Thymus (tissue), 11 donors: ENCODE results near the gene ARID1B. TPM values are rescaled to one million over a fixed set of nuclear protein-coding genes. Genes with fewer than 3 reads are reported as not detected.

ENCODE experiments used
- DNase-seq, 9 donors: peaks; one replicate each; pipeline ENCODE4 v3.0.0-alpha.2; 2013; ENCODE audit warnings: low spot score in 9 of 9, low read depth in 6 of 9, missing footprints in 1 of 9
- H3K27ac ChIP-seq, 2 donors: one replicate each; pipeline ENCODE4 v1.5.1; 2013; ENCODE audit warnings: control low read depth in 1 of 2, low read depth in 1 of 2, low read length in 1 of 2, mild to moderate bottlenecking in 1 of 2, moderate library complexity in 1 of 2
- H3K27me3 ChIP-seq, 2 donors: one replicate each; pipeline ENCODE4 v1.5.1; 2013; ENCODE audit warnings: low read length in 1 of 2; ENCODE audit not compliant: control insufficient read depth in 2 of 2, insufficient read depth in 1 of 2
- H3K36me3 ChIP-seq, 2 donors: one replicate each; pipeline ENCODE4 v1.5.1; 2013; ENCODE audit warnings: low read length in 1 of 2, mild to moderate bottlenecking in 1 of 2, moderate library complexity in 1 of 2; ENCODE audit not compliant: control insufficient read depth in 2 of 2, insufficient read depth in 2 of 2
- H3K4me1 ChIP-seq, 2 donors: one replicate each; pipeline ENCODE4 v1.5.1; 2013; ENCODE audit warnings: low read length in 2 of 2; ENCODE audit not compliant: control insufficient read depth in 2 of 2, insufficient read depth in 2 of 2
- H3K4me3 ChIP-seq, 2 donors: one replicate each; pipeline ENCODE4 v1.5.1; 2013; ENCODE audit warnings: low read length in 2 of 2, control low read depth in 1 of 2, mild to moderate bottlenecking in 1 of 2
- H3K9me3 ChIP-seq, 2 donors: one replicate each; pipeline ENCODE4 v1.5.1; 2013; ENCODE audit warnings: low read length in 1 of 2, mild to moderate bottlenecking in 1 of 2; ENCODE audit not compliant: control insufficient read depth in 2 of 2, insufficient read depth in 1 of 2
- WGBS: extraction: QIAGEN DNeasy Blood & Tissue Kit; methylation state at CpG from one replicate; pipeline ENCODE4 v1.1.7; 2013; 5-methylcytosine and 5-hydroxymethylcytosine counted together
- polyA plus RNA-seq: library from polyadenylated mRNA; stranded (reverse); fragments of 200-250 nt; gene quantifications from one replicate; pipeline ENCODE4 v1.2.3, GENCODE V29; 2013
- total RNA-seq: library from RNA; stranded (reverse); fragments of 120-200 nt; gene quantifications from one replicate; pipeline ENCODE4 v1.2.4, GENCODE V29; 2013
- donor health status: healthy.

The ARID1B gene
- total and polyA plus RNA-seq, 2 donors, result 24.0 to 26.5 TPM

DNA sequence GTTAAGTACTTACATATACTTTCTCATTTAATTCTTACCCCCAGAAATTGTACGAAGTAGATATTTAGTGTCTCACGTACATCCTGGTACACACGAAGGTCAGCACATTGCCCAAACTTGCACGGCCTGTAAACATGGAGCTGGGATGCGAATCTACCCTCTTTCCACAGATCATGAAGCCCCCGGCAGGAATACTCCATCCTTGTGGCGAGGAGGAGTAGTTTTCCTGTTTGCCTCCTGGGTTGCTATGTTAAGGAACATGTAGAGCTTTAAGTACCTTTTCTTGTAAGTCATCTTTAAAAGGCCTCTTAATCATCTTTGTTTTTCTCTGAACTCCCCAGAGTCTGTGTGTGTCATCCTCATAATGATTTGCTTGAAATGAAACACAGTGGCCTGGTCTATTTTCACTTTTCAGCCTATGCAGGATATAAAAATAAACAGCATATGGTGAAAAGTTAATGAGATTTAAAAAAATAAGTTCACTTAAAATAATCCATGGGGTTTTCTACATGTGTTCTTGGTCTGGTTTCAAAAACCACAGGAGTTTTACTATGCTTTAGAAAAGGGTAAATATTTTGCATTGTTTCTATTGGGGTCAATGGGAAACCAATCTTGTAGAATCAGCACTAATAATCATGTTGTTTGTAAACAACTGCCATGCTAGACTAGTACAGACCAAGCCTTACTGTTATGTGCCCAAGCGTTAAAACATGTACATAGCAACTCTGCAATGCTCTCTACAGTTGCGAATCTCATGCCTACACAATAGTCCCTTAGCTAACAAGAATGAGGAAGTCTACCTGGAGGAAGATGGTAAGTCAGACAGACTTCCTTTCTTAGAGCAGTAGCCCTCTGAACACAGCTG lies 9.3 kb upstream of the ARID1B start:
- Histone ChIP-seq H3K9me3 (peaks cover 0 to 4% of the 10 kb centered on the region in 2 donors), H3K4me3 (no peak overlapping the region), H3K4me1 (no peaks in the 10 kb centered on the region), H3K36me3 (no peaks in the 10 kb centered on the region), H3K27ac (no peak overlapping the region), H3K27me3 (no peaks in the 10 kb centered on the region)
- no peak for DNase-seq
- WGBS, result 84% methylated on average over 9 of the region's 9 CpGs

- Histone ChIP-seq H3K27me3 (peaks cover 0 to 8% of the 10 kb centered on the region in 2 donors), H3K27ac (no peak overlapping the region), H3K4me1 (peaks cover 0 to 2% of the 10 kb centered on the region in 2 donors), H3K4me3 (no peak overlapping the region), H3K9me3 (no peaks in the 10 kb centered on the region), H3K36me3 (no peaks in the 10 kb centered on the region)
- no peak for DNase-seq
- 92% methylated on average over 3 of the region's 3 CpGs for WGBS
Measured at GRCh38 chr6:156771047-156771446, 6.1 kb upstream of the ARID1B start.

DNA sequence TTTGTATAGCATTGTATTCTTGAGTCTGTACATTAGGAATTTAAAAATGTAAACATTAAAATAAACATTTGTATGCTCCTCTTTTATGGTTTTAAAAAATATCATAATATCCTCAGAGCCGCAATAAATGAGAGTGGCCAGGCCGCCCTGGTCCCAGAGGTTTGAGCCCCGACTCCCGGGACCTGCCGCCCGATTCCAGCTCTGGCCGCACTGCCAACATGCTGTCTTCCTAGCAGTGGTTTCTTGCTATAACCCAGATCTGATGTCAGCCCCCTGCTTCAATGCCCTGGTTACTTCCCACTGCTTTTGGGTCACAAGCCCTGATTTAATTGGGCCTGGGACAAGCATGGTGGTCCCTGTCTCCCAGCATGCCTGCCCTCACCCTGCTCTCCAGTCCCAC lies 5.4 kb upstream of the ARID1B start:
- Histone ChIP-seq H3K4me1 (peaks cover 0 to 7% of the 10 kb centered on the region in 2 donors), H3K4me3 (no peak overlapping the region), H3K36me3 (no peaks in the 10 kb centered on the region), H3K27ac (no peak overlapping the region), H3K9me3 (no peaks in the 10 kb centered on the region), H3K27me3 (peaks cover 0 to 8% of the 10 kb centered on the region in 2 donors)
- no peak for DNase-seq
- over 99% methylated on average over 7 of the region's 7 CpGs for WGBS

DNA sequence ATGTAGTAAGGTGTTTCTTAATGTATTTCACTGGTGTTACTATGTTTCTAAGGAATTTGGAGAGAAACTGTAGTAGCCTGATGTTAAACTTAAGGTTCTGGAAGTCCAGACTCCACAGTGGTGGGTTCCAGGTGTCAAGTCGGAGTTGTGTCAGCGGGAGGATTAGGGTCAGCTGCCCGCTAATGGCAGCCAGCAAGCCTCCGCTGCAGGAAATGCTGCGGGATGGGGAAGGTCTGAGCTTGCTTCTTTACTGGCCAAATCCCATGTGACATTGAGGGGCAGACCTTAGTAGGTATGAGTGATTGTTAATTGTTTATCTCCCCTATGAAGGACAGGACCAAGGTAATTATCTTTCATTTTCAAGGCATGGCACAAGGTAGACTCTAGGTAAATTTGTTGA lies 3.7 kb upstream of the ARID1B start:
- no peak for DNase-seq
- Histone ChIP-seq H3K36me3 (no peaks in the 10 kb centered on the region), H3K27me3 (peaks cover 0 to 8% of the 10 kb centered on the region in 2 donors), H3K9me3 (no peaks in the 10 kb centered on the region), H3K27ac (no peak overlapping the region), H3K4me1 (peaks cover 0 to 8% of the 10 kb centered on the region in 2 donors), H3K4me3 (no peak overlapping the region)
- 96% methylated on average over 5 of the region's 5 CpGs for WGBS

GRCh38 chr6:156773935-156774852 lies 3.0 kb upstream of the ARID1B start:
- Histone ChIP-seq H3K27ac (no peak overlapping the region), H3K4me3 (no peak overlapping the region), H3K4me1 (peaks cover 0 to 8% of the 10 kb centered on the region in 2 donors), H3K9me3 (no peaks in the 10 kb centered on the region), H3K36me3 (no peaks in the 10 kb centered on the region), H3K27me3 (peaks cover 0 to 8% of the 10 kb centered on the region in 2 donors)
- DNase-seq, result no peak
- 79% methylated on average over 15 of the region's 15 CpGs for WGBS

- no peak for DNase-seq
- H3K36me3 ChIP-seq, result no peaks in the 10 kb centered on the region
- H3K9me3 ChIP-seq, result no peaks in the 10 kb centered on the region
- 61% methylated on average over 5 of the region's 5 CpGs for WGBS
- peaks cover 0 to 8% of the 10 kb centered on the region in 2 donors for H3K4me1 ChIP-seq
- no peak overlapping the region for H3K27ac ChIP-seq
- H3K4me3 ChIP-seq, result no peak overlapping the region
- H3K27me3 ChIP-seq, result peaks cover 0 to 8% of the 10 kb centered on the region in 2 donors
Measured at GRCh38 chr6:156774863-156775405, 2.2 kb upstream of the ARID1B start.

DNA sequence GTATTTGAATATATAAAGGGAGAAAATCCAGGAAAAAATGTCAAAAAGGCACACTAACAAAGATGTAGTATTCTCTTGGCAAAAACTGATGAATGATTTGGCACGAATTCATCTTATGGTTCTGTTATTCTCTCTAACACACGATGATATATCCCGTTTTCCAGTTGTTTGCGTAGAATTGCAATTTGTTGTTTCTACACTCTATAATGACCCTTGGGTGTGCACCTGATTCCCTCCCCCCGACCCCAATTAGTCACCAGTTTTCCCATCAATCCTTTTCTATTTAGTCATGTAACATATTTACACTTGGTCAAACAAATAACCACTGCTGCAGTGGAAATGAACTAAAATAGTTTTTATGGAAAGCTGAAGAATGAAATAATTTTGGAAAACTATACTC lies 1.5 kb upstream of the ARID1B start:
- H3K27me3 ChIP-seq, result peaks cover 0 to 8% of the 10 kb centered on the region in 2 donors
- H3K27ac ChIP-seq, result no peak overlapping the region
- H3K9me3 ChIP-seq, result no peaks in the 10 kb centered on the region
- no peak overlapping the region for H3K4me3 ChIP-seq
- H3K36me3 ChIP-seq, result no peaks in the 10 kb centered on the region
- peaks cover 0 to 14% of the 10 kb centered on the region in 2 donors for H3K4me1 ChIP-seq
- 92% methylated on average over 5 of the region's 5 CpGs for WGBS
- DNase-seq, result no peak

DNA sequence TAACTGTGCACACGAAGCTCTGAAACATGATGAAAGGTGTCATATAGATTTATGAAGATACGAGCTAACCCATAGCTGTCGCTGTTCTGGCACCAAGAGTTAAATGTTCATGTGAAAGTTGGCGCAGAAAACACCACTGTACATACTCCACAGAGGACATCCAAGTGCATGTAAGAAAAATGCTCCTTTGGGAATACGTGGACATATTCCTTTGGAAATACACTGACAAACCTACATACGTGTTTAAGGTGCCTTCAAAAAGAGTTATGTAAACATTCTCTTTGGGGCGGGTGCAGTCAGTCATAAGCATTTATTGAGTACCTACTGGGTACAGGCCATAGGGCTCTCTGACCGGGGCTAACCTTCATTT lies 723 bp upstream of the ARID1B start:
- 1% methylated on average over 8 of the region's 8 CpGs for WGBS
- H3K27me3 ChIP-seq, result peaks cover 0 to 8% of the 10 kb centered on the region in 2 donors
- DNase-seq, result peak in 7 of 9 donors; percentile 48 to 84 (median 61)
- H3K36me3 ChIP-seq, result no peaks in the 10 kb centered on the region
- H3K4me3 ChIP-seq, result peak overlapping the region; percentile 59 to 93
- no peaks in the 10 kb centered on the region for H3K9me3 ChIP-seq
- H3K27ac ChIP-seq, result peak overlapping the region; percentile 97 to 99
- H3K4me1 ChIP-seq, result peaks cover 0 to 14% of the 10 kb centered on the region in 2 donors
